Gastrocnemius medialis (tissue), 4 donors: ENCODE data around the gene PTPN4.

Experiments used
- CTCF ChIP-seq, 5 experiments: fragments of 450-650 bp in 3 of 5; fragments of 200-600 bp in 2 of 5; sonication (generic) in 2 of 5; IDR thresholded peaks in 4 of 5; conservative IDR thresholded peaks in 1 of 5; 1 replicate in 4 of 5; 2 replicates in 1 of 5; pipeline ENCODE4 v1.5.1; 2016 to 2019; ENCODE audit warnings: antibody characterized with exemption in 5 of 5, mild to moderate bottlenecking in 3 of 5, moderate library complexity in 3 of 5
- POLR2A ChIP-seq, 2 donors: fragments of 450-650 bp; IDR thresholded peaks; one replicate each; pipeline ENCODE4 v1.6.1; 2017; ENCODE audit warnings: antibody characterized with exemption in 2 of 2, mild to moderate bottlenecking in 2 of 2, moderate library complexity in 2 of 2

GRCh38 chr2:119808516-119809147, 48.9 kb downstream of the PTPN4 start:
- TF ChIP-seq CTCF (IDR thresholded peaks at IDR 0.05 in 4 of 5, conservative IDR thresholded peaks at IDR 0.05 in 1 of 5) (no peak), POLR2A (IDR thresholded peaks at IDR 0.05) (no peak)
